HuH-7 (cell line): ENCODE results near the gene CRYGA.

Experiments used
- DNase-seq: peaks from one replicate; pipeline ENCODE4 v3.0.0; 2011; ENCODE audit warnings: low spot score

Gene CRYGA, protein sequence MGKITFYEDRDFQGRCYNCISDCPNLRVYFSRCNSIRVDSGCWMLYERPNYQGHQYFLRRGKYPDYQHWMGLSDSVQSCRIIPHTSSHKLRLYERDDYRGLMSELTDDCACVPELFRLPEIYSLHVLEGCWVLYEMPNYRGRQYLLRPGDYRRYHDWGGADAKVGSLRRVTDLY

DNA sequence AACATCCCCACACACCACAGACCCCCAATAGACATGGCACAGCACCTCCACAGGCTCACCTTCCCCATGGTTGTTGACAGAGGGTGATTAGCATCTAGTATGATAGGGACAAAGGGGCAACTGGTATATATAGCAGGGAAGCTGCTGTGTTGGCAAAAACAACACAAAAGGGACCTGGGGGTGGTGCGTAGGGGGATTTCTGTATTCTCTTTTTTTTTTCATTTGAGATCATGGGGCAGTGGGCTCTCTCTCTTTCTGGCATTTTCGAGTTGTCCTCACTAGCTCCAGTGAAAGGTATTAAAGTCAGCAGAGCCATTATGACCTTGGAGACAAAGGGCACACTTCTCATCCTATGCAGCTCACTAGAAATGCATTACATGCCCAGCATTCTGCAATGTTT is at the start of gene CRYGA:
TSS of gene CRYGA (minus strand) at position 101 of the 400 bp plus-strand sequence. CDS start at position 68, 33 bp downstream.
- DNase-seq = no peak

DNA sequence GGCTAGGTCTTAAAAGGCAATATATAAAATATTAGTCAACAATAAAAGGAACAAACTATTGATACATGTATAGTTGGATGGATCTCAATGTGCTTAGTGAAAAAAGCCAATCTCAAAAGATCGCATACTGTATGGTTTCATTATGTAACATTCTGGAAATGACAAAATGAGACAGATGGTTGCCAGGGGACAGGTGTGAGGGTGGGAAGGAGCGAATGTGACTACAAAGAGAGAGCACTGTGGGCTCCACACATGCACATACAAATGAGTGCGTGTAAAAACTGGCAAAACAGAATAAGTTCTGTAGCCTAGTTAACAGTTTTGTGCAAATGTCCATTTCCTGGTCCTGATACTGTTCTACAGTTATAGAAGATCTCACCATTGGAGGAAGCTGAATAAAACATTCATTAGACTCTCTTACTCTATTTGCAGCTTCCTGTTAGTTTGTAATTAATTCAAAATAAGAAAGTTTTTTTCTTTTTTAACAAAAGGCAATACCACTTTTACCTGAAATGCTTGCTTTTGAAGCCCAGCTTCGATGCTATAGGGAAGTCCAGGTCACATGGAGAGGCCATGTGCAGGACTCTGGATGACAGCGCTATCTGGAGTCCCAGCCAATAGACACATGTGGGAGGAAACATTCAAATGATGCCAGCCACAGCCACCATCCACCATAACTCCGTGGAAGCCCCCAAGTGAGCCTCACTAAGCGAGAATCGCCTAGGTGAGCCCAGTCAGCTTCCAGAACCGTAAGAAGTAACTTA is 47.5 kb upstream of the CRYGA start:
- DNase-seq = no peak

DNA sequence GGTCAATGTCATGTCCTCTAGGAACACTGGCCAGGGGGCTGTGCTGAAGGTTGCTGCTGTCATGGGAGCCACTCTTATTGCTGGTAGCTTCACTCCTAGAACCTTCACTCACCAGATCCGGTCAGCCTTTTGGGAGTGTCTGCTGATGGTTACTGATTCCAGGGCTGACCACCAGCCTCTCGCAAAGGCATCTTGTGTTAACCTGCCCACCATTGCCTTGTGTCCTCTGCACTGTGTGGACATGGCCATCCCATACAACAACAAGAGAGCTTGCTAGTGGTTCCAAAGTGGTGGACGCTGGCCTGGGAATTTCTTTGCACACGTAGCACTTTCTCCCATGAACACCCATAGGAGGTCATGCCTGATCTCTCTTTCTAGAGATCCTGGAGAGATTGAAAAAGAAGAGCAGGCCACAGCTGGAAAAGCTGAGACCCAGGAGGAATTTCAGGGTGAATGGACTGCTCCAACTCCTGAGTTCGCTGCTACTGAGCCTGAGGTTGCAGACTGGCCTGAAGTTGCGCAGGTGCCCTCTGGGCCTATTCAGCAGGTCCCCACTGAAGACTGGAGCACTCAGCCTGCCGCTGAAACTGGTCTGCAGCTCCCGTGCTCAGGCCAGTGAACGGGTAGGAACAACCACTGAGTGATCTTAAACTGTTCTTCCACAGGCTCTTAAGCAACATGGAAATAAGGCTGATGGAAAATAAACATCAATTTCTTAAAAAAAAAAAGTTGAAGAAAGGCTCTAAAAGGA is 45.1 kb upstream of the CRYGA start:
- no peak for DNase-seq

DNA sequence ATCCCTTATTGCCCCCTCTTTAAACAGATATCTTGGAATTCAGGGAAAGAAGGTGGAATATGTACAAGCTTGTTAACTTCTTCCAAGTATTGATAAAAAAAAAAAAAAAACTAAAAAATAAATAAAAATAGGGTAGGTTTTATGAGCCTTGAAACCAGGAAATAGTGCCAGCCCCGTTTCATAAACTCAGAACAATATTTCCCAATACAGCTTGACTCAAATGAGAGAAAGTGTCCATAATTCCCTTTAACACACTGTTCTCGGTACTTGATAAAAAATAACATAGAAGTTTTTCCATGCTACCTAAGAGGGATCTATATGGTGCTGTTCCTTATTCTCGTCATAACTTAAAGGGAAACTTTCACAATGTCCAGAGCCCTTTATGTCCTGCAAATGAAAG is 44.4 kb upstream of the CRYGA start:
- DNase-seq = no peak

DNA sequence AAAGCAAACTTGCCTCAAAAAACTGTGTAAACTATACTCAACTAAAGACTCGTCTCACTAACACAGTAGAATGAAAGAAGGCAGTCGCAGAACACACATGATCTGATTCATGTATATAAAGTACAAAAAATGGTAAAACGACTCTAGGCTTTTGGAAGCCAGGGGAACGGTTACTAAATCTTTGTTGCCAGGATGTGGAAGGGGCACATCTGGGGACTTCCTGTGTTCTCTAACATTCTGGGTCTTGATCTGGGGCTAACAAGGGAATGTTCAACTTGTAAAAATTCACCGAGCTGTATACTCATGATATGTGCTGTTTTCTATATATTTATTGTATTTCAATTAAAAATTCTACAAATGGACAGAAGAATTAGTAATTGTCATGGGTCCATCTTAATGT is 40.8 kb upstream of the CRYGA start:
- no peak for DNase-seq

DNA sequence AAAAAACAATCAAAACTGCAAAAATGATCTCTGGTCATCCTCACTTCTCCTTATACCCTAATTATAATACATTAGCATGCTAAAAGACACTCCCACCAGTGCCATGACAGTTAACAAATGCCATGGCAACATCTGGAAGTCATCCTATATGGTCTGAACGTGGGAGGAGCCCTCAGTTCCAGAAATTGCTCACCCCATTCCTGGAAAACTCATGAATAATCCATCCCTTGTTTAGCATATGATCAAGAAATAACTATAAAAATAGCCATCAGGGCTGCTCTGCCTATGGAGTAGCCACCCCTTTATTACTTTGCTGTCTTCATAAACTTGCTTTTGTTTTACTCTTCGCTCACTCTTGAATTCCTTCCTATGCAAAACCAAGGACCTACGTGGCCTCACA is 32.1 kb upstream of the CRYGA start:
- DNase-seq = no peak

DNA sequence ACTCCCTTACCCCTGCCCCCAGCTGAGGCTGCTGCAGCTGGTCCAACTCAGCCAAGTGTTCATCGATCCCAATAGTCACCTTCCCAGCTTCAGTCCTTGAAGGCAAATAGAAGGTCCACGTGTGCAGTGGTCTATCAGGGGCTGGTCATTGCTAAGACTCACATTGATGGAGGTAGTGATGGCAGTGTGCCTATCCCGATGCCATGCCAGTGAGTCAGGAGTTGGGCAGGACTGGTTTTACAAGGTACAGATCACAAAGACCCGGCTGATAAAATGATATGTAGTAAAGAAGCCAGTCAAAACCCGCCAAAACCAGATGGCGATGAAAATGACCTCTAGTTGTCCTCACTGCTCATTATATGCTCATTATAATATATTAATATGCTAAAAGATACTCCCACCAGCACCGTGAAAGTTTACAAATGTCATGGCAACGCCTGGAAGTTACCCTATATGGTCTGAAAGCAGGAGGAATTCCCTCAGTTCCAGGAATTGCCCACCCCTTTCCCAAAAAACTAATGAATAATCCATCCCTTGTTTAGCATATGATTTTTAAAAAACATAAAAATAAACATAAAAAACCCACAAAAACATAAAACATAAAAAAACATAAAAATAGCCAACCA is 29.3 kb upstream of the CRYGA start:
- no peak for DNase-seq

DNA sequence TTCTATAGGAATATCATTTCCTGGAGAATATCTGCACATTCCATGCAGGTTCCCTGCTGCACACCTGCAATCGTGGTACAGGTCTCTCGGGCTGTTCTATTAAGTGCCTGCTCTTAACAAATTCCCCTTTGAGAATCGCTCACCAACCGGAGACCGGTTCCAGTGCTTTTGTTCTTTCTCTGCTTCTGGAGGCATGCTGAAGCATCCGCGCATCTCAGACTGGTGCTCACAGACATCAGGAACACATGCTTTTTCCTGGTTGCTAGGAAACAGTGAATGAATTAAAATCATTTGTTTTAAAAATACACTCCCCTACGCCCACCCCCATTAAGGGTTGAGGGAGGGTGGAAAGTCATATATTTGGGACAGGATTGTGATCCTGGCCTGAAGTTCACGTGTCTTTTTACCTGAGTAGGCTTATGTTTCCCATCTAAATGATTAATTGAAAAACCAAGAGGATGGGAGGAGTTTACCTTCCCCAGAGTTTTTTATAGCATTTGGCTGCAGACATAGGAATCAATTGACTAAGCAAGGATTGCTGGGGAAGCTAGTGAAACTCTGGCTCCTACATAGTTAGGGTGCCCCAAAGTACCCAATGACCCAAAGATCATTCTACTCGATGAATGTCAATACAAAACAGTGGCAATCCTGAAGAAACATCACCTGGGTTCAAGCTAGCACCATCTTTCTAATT is 26.6 kb upstream of the CRYGA start, which contains the start of gene C2orf80:
TSS of gene C2orf80 (minus strand) at position 221 of the 694 bp plus-strand sequence. CDS start 3,044 bp downstream, outside the sequence.
- DNase-seq = no peak

DNA sequence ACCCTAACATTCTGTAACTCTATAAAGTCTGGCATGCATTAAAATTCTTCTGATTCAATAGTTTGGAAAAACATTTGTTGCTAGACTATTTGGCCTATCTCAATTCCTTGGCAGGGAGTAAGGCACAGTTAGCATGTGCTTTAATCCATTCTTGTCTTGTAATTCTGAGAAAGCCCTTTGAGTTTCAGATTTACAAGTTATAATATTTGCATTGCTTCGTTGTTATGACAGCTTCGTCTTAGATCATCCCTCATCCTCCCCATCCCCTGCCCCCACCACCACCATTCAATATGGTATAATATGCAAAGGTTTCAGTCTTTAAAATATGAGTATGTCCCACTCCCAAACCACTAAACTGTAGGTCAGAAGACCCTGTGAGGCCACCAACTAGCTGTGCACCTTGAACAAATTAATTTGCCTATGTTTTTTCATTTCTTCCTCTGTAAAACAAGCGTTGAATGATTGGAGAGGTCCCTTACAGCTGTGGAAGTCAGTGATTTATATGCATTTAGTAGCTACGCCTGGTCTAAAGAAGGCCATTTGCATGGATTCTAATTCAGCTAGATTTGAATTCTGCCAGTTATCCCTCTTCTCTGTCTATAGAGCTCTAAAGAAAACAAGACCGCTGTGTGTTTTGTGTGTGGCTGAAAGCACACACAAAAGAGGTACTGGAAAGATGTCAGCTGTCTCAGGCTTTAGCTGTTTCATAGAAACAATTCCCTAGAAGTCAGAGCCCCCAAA is 25.9 kb upstream of the CRYGA start:
- DNase-seq = no peak

DNA sequence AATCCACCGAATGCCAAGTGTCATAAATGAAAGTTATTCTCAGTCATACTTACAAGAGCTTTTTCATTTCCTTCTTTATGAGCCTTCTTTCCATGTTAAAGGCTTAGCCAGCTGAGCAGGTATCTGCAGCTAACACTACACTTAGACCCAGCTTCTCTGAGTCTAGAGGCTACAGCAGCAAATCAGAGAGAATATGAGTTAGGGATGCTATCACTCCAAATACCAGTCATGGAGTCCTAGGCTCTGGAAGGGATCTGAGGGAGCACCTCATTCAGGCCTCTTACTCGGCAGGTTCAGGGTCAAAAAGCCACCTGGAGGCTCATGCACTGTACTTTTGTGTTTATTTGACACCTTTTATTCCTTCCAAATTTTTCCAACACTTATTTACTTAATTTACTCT is 23.5 kb upstream of the CRYGA start:
- no peak for DNase-seq

DNA sequence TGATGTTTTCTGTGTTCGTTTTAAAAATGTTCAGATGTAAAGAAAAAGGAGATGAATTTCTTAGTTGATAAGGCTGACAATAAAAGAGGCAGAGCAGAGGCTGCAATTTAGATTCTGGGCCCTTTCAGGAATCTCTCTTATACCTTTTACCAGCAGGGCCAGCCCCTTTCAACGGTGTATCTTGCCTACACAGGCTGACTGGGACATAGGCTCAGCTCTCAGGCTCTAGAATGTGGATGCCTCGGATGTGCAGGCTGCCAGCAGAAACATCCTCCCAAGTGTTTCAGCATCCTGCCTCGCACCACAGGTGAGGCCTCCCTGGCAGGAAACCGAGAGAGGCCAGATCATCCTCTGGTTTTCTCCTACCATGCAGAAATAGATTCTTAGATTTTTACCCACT is 23.1 kb upstream of the CRYGA start:
- DNase-seq = no peak

DNA sequence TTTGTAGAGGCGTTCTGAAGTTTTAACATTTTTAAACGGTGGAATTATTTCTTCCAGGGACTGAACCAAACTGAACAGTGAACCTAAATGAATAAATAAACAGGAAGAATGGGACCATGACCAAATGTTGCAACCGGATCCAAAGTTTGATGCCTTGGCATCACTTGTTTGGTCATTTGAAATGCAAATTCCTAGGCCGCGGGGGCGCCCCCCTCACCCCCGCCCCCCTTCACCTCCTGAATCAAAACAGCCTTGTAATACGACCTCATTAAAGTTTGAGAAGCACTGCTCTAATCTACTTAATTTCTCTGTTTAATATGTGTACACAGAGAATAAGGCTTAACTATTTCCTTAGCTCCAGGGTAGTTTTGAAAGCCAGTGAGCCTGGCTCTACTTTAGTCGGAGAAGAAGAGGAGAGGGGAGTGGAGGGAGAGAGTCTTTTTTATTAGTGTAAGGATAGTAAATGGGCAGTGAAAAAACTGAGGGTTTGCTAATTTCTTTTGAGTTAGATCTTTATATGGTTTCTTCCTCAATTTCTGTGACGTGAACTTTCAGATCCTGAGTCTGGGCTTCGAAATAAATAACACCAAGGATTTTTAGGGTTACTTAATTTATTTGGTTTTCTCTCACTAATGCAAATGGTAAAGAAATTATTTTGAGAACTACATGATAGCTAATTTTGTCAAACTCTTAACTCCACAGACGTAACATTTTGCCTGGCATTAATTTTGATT is 20.8 kb upstream of the CRYGA start:
- DNase-seq = no peak

DNA sequence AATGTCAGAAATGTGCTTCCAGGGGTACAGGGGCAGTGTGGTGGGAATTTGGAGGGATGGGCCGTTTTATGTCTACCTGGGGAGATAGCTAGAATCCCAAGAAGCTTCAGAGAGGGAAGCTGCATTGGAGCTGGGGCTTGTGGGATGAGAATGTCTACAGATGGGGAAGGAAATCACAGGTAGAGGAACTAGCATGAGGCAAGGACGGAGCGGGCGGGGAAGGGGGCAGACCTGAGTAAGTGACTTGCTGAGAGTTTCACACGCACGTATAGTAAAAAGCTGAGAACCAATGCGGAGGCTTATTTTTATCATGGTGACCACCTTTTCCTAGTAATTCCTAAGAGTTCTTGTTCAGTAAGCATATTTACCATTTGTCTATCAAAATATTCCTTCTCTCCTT is 20.1 kb upstream of the CRYGA start:
- no peak for DNase-seq

DNA sequence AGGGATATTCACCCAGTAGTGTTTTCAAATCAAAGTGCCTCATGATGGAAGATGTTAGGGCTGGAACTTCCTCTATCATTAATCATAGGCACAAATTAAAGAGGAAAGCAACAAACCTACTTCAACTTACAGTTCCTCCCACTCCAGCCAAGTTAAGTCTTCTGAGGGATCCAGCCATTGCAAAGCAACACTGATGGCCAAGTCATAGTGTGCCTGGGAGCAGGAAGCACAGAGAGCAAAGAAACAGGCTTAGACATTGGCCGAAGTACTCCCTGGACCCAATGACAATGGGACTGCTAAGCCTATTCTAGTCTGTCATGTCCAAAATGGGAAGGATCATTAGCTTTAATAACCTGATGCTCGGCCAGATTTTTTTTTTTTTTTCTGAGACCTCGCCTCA is 19.4 kb upstream of the CRYGA start:
- no peak for DNase-seq

DNA sequence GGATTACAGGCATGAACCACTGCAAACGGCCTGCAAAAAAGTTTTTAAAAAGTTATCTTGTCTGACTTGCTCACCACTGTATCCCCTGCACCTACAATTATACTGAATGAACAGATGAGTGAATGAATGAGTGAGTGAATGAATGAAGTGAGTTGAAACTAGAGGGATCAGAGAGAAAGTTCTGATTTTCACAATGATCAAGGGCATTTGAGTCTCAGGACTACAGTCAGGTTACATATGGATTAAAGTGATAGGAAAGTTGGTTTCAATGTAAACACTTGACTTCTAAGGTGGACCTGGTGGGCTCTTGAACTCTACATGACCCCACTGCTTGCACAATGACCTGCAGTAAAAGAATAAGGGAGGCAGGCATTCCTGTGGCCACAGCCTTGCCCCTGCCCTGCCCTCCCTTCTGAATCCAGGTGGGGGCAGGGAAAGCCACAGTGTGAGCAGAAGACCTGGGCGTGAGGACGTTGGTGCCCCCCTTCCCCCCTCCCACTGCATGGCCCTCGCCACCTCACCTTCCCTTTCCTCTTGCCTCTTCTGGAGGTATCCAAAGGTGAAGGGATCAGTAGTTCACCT is 15.7 kb upstream of the CRYGA start:
- peak; percentile 47 for DNase-seq

DNA sequence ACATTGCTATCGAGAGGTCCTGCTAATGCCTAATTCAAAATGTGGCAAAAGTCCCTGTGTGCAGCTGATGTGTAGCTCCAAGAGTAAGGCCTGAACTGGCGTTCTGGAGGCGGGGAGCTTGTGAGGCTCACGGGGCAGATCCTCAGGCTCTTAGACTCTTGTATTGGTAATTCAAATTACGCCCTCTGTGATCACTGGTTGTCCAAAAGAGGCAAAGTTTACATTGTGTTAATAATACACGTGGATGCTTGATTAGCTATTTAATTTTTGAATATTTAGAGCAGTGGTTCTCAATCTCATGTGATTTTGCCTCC is 12.4 kb upstream of the CRYGA start:
- DNase-seq = no peak

DNA sequence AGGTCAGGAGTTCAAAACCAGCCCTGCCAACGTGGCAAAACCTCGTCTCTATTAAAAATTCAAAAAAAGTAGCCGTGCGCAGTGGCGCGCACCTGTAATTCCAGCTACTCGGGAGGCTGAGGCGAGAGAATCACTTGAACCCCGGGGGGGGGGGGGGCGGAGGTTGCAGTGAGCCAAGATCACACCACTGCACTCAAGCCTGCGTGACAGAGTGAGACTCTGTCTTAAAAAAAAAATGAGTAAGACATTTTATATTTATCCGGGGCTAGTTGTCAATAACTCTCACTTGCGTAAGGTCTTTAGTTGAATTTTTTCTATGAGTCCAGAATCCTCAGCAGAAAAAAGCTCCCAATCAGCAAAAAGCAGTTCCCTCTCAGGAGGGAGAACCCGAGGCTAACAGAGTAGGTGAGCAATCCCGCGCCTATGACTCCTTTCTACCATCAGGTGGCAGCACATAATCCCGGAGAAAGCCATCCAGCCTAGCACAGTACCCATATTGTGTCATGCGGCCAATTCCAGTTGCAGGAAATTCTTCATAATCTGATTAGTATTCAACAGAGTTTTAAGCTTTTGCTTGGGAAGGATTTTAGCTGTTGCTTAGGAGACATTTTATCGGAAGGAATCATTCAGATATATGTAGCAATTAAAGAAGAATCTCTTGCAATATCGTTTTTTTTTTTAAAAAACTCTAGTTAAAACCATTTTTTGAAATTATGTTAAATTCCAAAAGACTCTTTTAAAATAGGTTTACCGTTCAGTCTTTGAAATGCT is 11.9 kb upstream of the CRYGA start:
- peak; percentile 78 for DNase-seq

DNA sequence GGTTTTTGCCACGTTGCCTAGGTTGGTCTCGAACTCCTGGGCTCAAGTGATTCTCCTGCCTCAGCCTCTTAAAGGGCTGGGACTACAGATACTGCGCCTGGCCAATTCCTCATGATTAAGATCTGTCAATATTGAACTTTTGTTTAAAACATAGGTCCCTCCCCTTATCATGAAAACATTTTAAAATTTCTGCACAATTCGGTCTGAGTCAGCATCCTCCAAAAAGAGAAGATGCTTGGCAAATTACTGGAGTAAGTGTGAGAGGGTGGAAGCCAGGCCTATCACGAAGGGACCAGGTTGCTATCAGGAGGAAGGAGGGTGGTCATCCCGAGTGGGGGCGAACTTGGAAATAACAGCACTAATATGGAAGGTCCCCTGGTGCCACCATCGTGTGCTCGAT is 10.8 kb upstream of the CRYGA start:
- DNase-seq = no peak

DNA sequence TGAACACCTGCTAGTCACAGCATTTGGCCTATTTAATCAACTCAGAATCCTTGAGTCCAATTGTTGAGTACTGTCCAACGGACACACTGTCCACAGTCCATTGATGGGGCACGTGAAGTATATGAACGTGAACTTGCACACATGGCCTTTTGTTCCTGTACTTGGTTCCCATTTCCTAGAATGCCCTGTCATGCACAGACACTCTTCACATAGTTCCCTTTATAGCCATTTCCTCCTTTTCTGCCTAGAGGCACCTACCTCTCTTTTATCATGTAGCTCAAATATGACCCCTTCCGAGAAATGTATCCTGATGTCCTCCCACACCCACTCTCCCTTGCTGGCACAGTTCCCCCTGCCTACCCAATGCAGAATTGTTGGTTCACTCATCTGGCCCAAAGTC is 8.7 kb upstream of the CRYGA start:
- no peak for DNase-seq
